GM12878 (cell line): ENCODE results near the gene GPR78. TPM values are rescaled to one million over a fixed set of nuclear protein-coding genes. Genes with fewer than 3 reads are reported as not detected.

ENCODE experiments used
- ATAC-seq: fragments of 200-7000 bp; cut with Tn5 transposase; 3 replicates; pipeline ENCODE4 v1.9.1; 2020; ENCODE audit warnings: mild to moderate bottlenecking, moderate library complexity
- BruUV-seq: library from RNA; stranded (reverse); fragments of 400-500 nt; replicated peaks from 2 replicates; lab custom pipeline; 2021; lab: Mats Ljungman, UMichigan
- CTCF ChIA-PET: fragments of 300-600 bp; sonication (Branson Sonifier 250); formaldehyde crosslinking; extraction: SDS; loops from one replicate; lab custom pipeline; 2021; ENCODE audit warnings: inconsistent platforms; lab: Yijun Ruan, JAX
- POLR2A ChIA-PET: fragments of 350-600 bp; formaldehyde crosslinking; extraction: SDS; loops from one replicate; lab custom pipeline; 2021; ENCODE audit warnings: inconsistent platforms; lab: Charles Lee
- RAD21 ChIA-PET: fragments of 300-600 bp; sonication (Branson Sonifier 250); formaldehyde crosslinking; loops from one replicate; lab custom pipeline; 2023; ENCODE audit warnings: antibody characterized with exemption; ENCODE audit not compliant: unreplicated experiment; lab: Charles Lee
- SMC1A ChIA-PET: fragments of 300-600 bp; sonication (Branson Sonifier 250); formaldehyde crosslinking; loops from one replicate; lab custom pipeline; 2023; ENCODE audit not compliant: unreplicated experiment, uncharacterized antibody; lab: Charles Lee
- DNase-seq: peaks from one replicate; pipeline ENCODE4 v3.0.0-alpha.2; 2011; ENCODE audit warnings: low read depth, low spot score
- FAIRE-seq: peaks from 3 replicates; lab custom pipeline; 2011; peaks lifted over from hg19 to GRCh38; lab: Jason Lieb, UNC
- H2AFZ ChIP-seq: 2 replicates; pipeline ENCODE4 v1.6.0; 2011; ENCODE audit warnings: low read depth, low read length, control low read depth; ENCODE audit not compliant: control insufficient read depth
- H3K27ac ChIP-seq: 2 replicates; pipeline ENCODE4 v1.5.1; 2011; ENCODE audit warnings: control low read depth; ENCODE audit not compliant: control insufficient read depth, insufficient read depth
- H3K27me3 ChIP-seq, 2 experiments: replicated peaks in 1 of 2; 2 replicates each; pipeline versions ENCODE4 v1.6.0 to v1.6.1; 2011; ENCODE audit warnings: low read length in 1 of 2; ENCODE audit not compliant: control insufficient read depth in 2 of 2, insufficient read depth in 2 of 2
- H3K36me3 ChIP-seq, 2 experiments: 2 replicates each; pipeline ENCODE4 v1.5.1; 2011; ENCODE audit warnings: low read length in 1 of 2; ENCODE audit not compliant: control insufficient read depth in 2 of 2, insufficient read depth in 2 of 2
- H3K4me1 ChIP-seq: 2 replicates; pipeline ENCODE4 v1.6.1; 2011; ENCODE audit warnings: mild to moderate bottlenecking, low read length, moderate library complexity, mixed read lengths; ENCODE audit not compliant: control insufficient read depth, insufficient read depth
- H3K4me2 ChIP-seq: 2 replicates; pipeline ENCODE4 v1.6.0; 2011; ENCODE audit warnings: control low read depth; ENCODE audit not compliant: control insufficient read depth, insufficient read depth
- H3K4me3 ChIP-seq: fragments of 200-600 bp; sonication (generic); 2 replicates; pipeline ENCODE4 v1.5.1; 2016
- H3K79me2 ChIP-seq: 2 replicates; pipeline ENCODE4 v1.6.0; 2011; ENCODE audit warnings: low read length; ENCODE audit not compliant: control insufficient read depth, insufficient read depth
- H3K9ac ChIP-seq: 2 replicates; pipeline ENCODE4 v1.8.0; 2011; ENCODE audit warnings: low read length, control low read depth, mixed read lengths; ENCODE audit not compliant: control insufficient read depth, insufficient read depth
- H3K9me3 ChIP-seq: replicated peaks from 3 replicates; pipeline ENCODE4 v1.5.1; 2011; ENCODE audit warnings: mild to moderate bottlenecking, low read length; ENCODE audit not compliant: control insufficient read depth, insufficient read depth
- H4K20me1 ChIP-seq: 2 replicates; pipeline ENCODE4 v1.6.0; 2011; ENCODE audit not compliant: control insufficient read depth, insufficient read depth
- BCL11A ChIP-seq: IDR thresholded peaks from 2 replicates; pipeline ENCODE4 v1.6.1; 2011; ENCODE audit warnings: low read depth, low read length
- EGR1 ChIP-seq, 2 experiments: IDR thresholded peaks; 1 replicate in 1 of 2; 2 replicates in 1 of 2; pipeline ENCODE4 v1.6.1; 2011 to 2012; ENCODE audit warnings: low read depth in 2 of 2, low read length in 2 of 2, borderline replicate concordance in 1 of 2, mild to moderate bottlenecking in 1 of 2, moderate library complexity in 1 of 2
- EP300 ChIP-seq, 2 experiments: fragments of 150-350 bp in 1 of 2; IDR thresholded peaks; 2 replicates each; pipeline ENCODE4 v1.6.1; 2011 to 2012; ENCODE audit warnings: low read depth in 2 of 2, low read length in 2 of 2, borderline replicate concordance in 1 of 2, improper control_type of control experiment in 1 of 2, inconsistent platforms in 1 of 2; ENCODE audit not compliant: control insufficient read depth in 1 of 2
- GABPA ChIP-seq: IDR thresholded peaks from 2 replicates; pipeline ENCODE4 v1.6.1; 2014; ENCODE audit warnings: antibody characterized with exemption, low read depth, mild to moderate bottlenecking, inconsistent platforms
- MAX ChIP-seq: IDR thresholded peaks from 2 replicates; pipeline ENCODE4 v1.6.1; 2012; ENCODE audit warnings: low read depth, low read length, improper control_type of control experiment
- MEF2B ChIP-seq: fragments of 450-650 bp; IDR thresholded peaks from 2 replicates; pipeline ENCODE4 v1.6.1; 2018; ENCODE audit warnings: mild to moderate bottlenecking, moderate library complexity; ENCODE audit not compliant: partially characterized antibody, poor library complexity, severe bottlenecking
- NFYB ChIP-seq: IDR thresholded peaks from 2 replicates; pipeline ENCODE4 v1.6.1; 2011; ENCODE audit warnings: low read depth, mild to moderate bottlenecking, low read length, improper control_type of control experiment, moderate library complexity; ENCODE audit not compliant: insufficient read depth
- NKRF ChIP-seq: fragments of 450-650 bp; conservative IDR thresholded peaks from 2 replicates; pipeline ENCODE4 v1.6.1; 2017; ENCODE audit warnings: mild to moderate bottlenecking, moderate library complexity
- NR2C1 ChIP-seq: fragments of 450-650 bp; IDR thresholded peaks from 2 replicates; pipeline ENCODE4 v1.6.1; 2017; ENCODE audit warnings: antibody characterized with exemption, mild to moderate bottlenecking, moderate library complexity
- SUZ12 ChIP-seq: fragments of 200-600 bp; sonication (generic); IDR thresholded peaks from one replicate; pipeline ENCODE4 v1.6.1; 2018; ENCODE audit warnings: antibody characterized with exemption, mild to moderate bottlenecking; ENCODE audit not compliant: unreplicated experiment
- TAF1 ChIP-seq: IDR thresholded peaks from 2 replicates; pipeline ENCODE4 v1.6.1; 2011; ENCODE audit warnings: mild to moderate bottlenecking, low read depth, low read length, borderline replicate concordance
- ZNF207 ChIP-seq: fragments of 450-650 bp; IDR thresholded peaks from 2 replicates; pipeline ENCODE4 v1.6.1; 2014; ENCODE audit warnings: antibody characterized with exemption, mild to moderate bottlenecking, borderline replicate concordance
- WGBS: methylation state at CpG from one replicate; pipeline ENCODE4 v1.1.6; 2016; ENCODE audit warnings: low lambda C conversion rate; ENCODE audit not compliant: insufficient replicate concordance, insufficient coverage; ENCODE audit errors: missing lambda C conversion rate; 5-methylcytosine and 5-hydroxymethylcytosine counted together
- in situ Hi-C: fragments of 300-500 bp; cut with MboI; formaldehyde crosslinking; loops from 9 replicates; pipeline ENCODE4 v1.14.3; 2018; ENCODE audit warnings: mixed read lengths
- intact Hi-C: fragments of 100-400 bp; cut with micrococcal nuclease; formaldehyde crosslinking; loops from one replicate; pipeline ENCODE4 v1.14.2; 2022; ENCODE audit not compliant: unreplicated experiment
- polyA plus RNA-seq, 11 experiments: library from polyadenylated mRNA; depleted of rRNA in 4 of 11; unstranded in 6 of 11; stranded (reverse) in 5 of 11; fragments of >200 nt; fragmentation: Nextera tagmentation in 4 of 11; fragmentation: Illumina TruSeq in 1 of 11; extraction: Ambion mirVana in 4 of 11; extraction: Trizol in 1 of 11; gene quantifications; 1 replicate in 1 of 11; 2 replicates in 10 of 11; pipeline versions ENCODE4 v1.2.1 to v1.2.3, GENCODE V29; 2011 to 2016; ENCODE audit warnings: inconsistent platforms in 2 of 11, missing spikeins in 2 of 11, low read depth in 1 of 11
- total RNA-seq, 4 experiments: library from RNA; depleted of rRNA in 3 of 4; stranded (reverse); fragments of >200 nt in 3 of 4; fragmentation: Illumina TruSeq in 1 of 4; extraction: Trizol in 1 of 4; gene quantifications; 2 replicates each; pipeline versions ENCODE4 v1.2.1 to v1.2.3, GENCODE V29; 2013 to 2021
- TF ChIP-seq, protein P1 (sequence below): fragments of 450-650 bp; formaldehyde crosslinking; IDR thresholded peaks from 2 replicates; pipeline ENCODE4 v1.4.0; 2020; ENCODE audit warnings: mild to moderate bottlenecking, moderate library complexity
- TF ChIP-seq, protein P2 (sequence below): fragments of 450-650 bp; IDR thresholded peaks from 2 replicates; pipeline ENCODE4 v1.6.1; 2017; ENCODE audit warnings: borderline replicate concordance
- TF ChIP-seq, protein P3 (sequence below): IDR thresholded peaks from 2 replicates; pipeline ENCODE4 v1.6.1; 2012; ENCODE audit warnings: low read depth, low read length, improper control_type of control experiment

The GPR78 gene
- total and polyA plus RNA-seq, 10 of the 15 experiments (the other 5 are each of a cell fraction or from before 2014, with no cell fraction given) = 0.03 TPM; not detected in 9

- CTCF ChIA-PET = no interaction called here
- Histone ChIP-seq H4K20me1 (no peaks in the 10 kb centered on the region), H3K9ac (no peak overlapping the region), H3K27ac (no peak overlapping the region), H3K36me3 (no peaks in the 10 kb centered on the region), H3K79me2 (no peaks in the 10 kb centered on the region), H3K4me3 (no peak overlapping the region), H3K27me3 (no peaks in the 10 kb centered on the region; a peak in 1 of 4 replicates), H3K9me3 (no peaks in the 10 kb centered on the region), H3K4me1 (no peaks in the 10 kb centered on the region), H3K4me2 (no peak overlapping the region), H2AFZ (no peak overlapping the region)
- in situ Hi-C loops = no loop called here
- TF ChIP-seq, protein P1, sequence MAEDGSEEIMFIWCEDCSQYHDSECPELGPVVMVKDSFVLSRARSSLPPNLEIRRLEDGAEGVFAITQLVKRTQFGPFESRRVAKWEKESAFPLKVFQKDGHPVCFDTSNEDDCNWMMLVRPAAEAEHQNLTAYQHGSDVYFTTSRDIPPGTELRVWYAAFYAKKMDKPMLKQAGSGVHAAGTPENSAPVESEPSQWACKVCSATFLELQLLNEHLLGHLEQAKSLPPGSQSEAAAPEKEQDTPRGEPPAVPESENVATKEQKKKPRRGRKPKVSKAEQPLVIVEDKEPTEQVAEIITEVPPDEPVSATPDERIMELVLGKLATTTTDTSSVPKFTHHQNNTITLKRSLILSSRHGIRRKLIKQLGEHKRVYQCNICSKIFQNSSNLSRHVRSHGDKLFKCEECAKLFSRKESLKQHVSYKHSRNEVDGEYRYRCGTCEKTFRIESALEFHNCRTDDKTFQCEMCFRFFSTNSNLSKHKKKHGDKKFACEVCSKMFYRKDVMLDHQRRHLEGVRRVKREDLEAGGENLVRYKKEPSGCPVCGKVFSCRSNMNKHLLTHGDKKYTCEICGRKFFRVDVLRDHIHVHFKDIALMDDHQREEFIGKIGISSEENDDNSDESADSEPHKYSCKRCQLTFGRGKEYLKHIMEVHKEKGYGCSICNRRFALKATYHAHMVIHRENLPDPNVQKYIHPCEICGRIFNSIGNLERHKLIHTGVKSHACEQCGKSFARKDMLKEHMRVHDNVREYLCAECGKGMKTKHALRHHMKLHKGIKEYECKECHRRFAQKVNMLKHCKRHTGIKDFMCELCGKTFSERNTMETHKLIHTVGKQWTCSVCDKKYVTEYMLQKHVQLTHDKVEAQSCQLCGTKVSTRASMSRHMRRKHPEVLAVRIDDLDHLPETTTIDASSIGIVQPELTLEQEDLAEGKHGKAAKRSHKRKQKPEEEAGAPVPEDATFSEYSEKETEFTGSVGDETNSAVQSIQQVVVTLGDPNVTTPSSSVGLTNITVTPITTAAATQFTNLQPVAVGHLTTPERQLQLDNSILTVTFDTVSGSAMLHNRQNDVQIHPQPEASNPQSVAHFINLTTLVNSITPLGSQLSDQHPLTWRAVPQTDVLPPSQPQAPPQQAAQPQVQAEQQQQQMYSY = no peak
- TF ChIP-seq SUZ12 = no peak
- no peak for TF ChIP-seq NFYB
- TF ChIP-seq, protein P2, sequence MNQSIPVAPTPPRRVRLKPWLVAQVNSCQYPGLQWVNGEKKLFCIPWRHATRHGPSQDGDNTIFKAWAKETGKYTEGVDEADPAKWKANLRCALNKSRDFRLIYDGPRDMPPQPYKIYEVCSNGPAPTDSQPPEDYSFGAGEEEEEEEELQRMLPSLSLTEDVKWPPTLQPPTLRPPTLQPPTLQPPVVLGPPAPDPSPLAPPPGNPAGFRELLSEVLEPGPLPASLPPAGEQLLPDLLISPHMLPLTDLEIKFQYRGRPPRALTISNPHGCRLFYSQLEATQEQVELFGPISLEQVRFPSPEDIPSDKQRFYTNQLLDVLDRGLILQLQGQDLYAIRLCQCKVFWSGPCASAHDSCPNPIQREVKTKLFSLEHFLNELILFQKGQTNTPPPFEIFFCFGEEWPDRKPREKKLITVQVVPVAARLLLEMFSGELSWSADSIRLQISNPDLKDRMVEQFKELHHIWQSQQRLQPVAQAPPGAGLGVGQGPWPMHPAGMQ = no peak
- TF ChIP-seq MAX = no peak
- no peak for TF ChIP-seq EP300 (IDR thresholded peaks at IDR 0.05; ENCODE audit: borderline replicate concordance in 1 of 2, control insufficient read depth in 1 of 2, low read depth in 2 of 2, low read length in 2 of 2)
- TF ChIP-seq, protein P3, sequence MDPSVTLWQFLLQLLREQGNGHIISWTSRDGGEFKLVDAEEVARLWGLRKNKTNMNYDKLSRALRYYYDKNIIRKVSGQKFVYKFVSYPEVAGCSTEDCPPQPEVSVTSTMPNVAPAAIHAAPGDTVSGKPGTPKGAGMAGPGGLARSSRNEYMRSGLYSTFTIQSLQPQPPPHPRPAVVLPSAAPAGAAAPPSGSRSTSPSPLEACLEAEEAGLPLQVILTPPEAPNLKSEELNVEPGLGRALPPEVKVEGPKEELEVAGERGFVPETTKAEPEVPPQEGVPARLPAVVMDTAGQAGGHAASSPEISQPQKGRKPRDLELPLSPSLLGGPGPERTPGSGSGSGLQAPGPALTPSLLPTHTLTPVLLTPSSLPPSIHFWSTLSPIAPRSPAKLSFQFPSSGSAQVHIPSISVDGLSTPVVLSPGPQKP = no peak
- no peak for TF ChIP-seq BCL11A
- no peak for TF ChIP-seq ZNF207
- no peak for TF ChIP-seq NKRF
- no peak for TF ChIP-seq TAF1
- TF ChIP-seq EGR1 (IDR thresholded peaks at IDR 0.05; ENCODE audit: borderline replicate concordance in 1 of 2, low read depth in 2 of 2, low read length in 2 of 2) = no peak
- no peak for TF ChIP-seq NR2C1
- no peak for TF ChIP-seq MEF2B
- no peak for TF ChIP-seq GABPA
- POLR2A ChIA-PET = no interaction called here
- DNase-seq (no peak), ATAC-seq (no peak), FAIRE-seq (no peak)
- no TSS peak for BruUV-seq
- SMC1A ChIA-PET = no interaction called here
- RAD21 ChIA-PET = no interaction called here
- intact Hi-C loops = no loop called here
- WGBS = 46% methylated on average over 14 of the region's 14 CpGs
These were observed 31.4 kb upstream of the GPR78 start for GRCh38 chr4:8548731-8549351.
